BLaER1 treated with 17β-estradiol and CSF1 and Interleukin-3, amounts not matched to agents 10 nM and 100 nM (cell line): Measurements from ENCODE around the gene GRIK5.
A peak's percentile ranks its signal among the peaks of the same experiment; 100 is the strongest.

ENCODE experiments used
- H3K27ac ChIP-seq, 11 experiments: shearing (Covaris generic); formaldehyde crosslinking; 2 replicates each; pipeline ENCODE4 v1.8.1; 2022
- H3K27me3 ChIP-seq, 11 experiments: shearing (Covaris generic); formaldehyde crosslinking; 2 replicates each; pipeline ENCODE4 v1.8.1; 2022
- H3K36me3 ChIP-seq, 11 experiments: shearing (Covaris generic); formaldehyde crosslinking; 2 replicates each; pipeline ENCODE4 v1.8.1; 2022
- H3K4me1 ChIP-seq, 10 experiments: shearing (Covaris generic); formaldehyde crosslinking; 2 replicates each; pipeline ENCODE4 v1.8.1; 2022
- H3K4me2 ChIP-seq, 11 experiments: shearing (Covaris generic); formaldehyde crosslinking; 2 replicates each; pipeline ENCODE4 v1.8.1; 2022
- H3K4me3 ChIP-seq, 10 experiments: shearing (Covaris generic); formaldehyde crosslinking; 2 replicates each; pipeline ENCODE4 v1.8.1; 2022
- H3K9ac ChIP-seq, 11 experiments: shearing (Covaris generic); formaldehyde crosslinking; 2 replicates each; pipeline ENCODE4 v1.8.1; 2022
- H3K9me3 ChIP-seq, 11 experiments: shearing (Covaris generic); formaldehyde crosslinking; replicated peaks in 1 of 11; 2 replicates each; pipeline ENCODE4 v1.8.1; 2022
- H4K20me1 ChIP-seq, 11 experiments: shearing (Covaris generic); formaldehyde crosslinking; 2 replicates each; pipeline ENCODE4 v1.8.1; 2022
- Cebpa-rat ChIP-seq, 11 experiments: shearing (Covaris generic); IDR thresholded peaks; 2 replicates each; pipeline ENCODE4 v1.8.1; 2022

The GRIK5 gene

DNA sequence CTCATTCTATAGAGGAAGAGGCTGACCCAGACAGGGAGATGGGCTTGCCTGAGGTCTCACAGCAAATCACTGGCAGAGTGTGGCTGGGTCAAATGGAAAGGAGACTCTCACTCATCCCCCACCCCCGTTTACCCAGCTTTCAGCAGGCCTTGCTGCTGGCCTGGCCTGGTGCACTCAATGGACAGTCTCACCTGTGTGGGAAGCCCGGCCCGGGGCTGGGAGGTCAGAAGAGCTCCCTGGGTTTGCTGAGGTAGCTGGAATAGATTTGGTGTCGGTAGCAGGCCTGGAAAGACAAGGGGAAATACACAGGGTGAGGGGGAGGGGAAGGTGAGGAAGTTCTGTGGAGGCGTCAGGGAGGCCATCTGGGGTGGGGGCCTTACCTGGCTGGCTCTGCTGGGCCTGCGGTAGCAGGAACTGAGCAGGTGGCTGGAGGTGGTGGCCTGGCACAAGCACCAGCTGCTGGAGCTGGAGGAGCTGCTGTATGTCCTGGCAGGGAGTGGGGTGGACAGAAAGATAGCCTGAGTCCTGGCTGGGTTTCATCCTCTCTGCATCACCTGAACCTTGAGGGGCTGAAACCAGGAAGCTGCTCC, 29.4 kb upstream of the GRIK5 start:
- Histone ChIP-seq H3K36me3 (peaks cover 9 to 100% (median 15%) of the 10 kb centered on the region in 11 experiments; a peak in 18 of 22 replicates), H3K27ac (no peak overlapping the region), H3K4me3 (no peak overlapping the region), H4K20me1 (peaks cover 0 to 100% (median 0%) of the 10 kb centered on the region in 11 experiments; a peak in 8 of 22 replicates), H3K4me2 (no peak overlapping the region), H3K9me3 (no peaks in the 10 kb centered on the region), H3K9ac (no peak overlapping the region), H3K27me3 (no peaks in the 10 kb centered on the region), H3K4me1 (peaks cover 1 to 15% (median 11%) of the 10 kb centered on the region in 10 experiments; a peak in 17 of 20 replicates)
- TF ChIP-seq Cebpa-rat (IDR thresholded peaks at IDR 0.05), result no peak

- H3K4me3 ChIP-seq, result no peak overlapping the region
- TF ChIP-seq Cebpa-rat (IDR thresholded peaks at IDR 0.05), result no peak
- H4K20me1 ChIP-seq, result peaks cover 0 to 100% (median 0%) of the 10 kb centered on the region in 11 experiments; a peak in 8 of 22 replicates
- peaks cover 8 to 22% (median 18%) of the 10 kb centered on the region in 10 experiments for H3K4me1 ChIP-seq
- H3K27me3 ChIP-seq, result no peaks in the 10 kb centered on the region
- H3K27ac ChIP-seq, result no peak overlapping the region
- H3K9ac ChIP-seq, result no peak overlapping the region
- no peaks in the 10 kb centered on the region for H3K9me3 ChIP-seq
- H3K4me2 ChIP-seq, result no peak overlapping the region
- peaks cover 10 to 100% (median 15%) of the 10 kb centered on the region in 11 experiments; a peak in 18 of 22 replicates for H3K36me3 ChIP-seq
These were observed 28.8 kb upstream of the GRIK5 start for GRCh38 chr19:42098781-42099180.

GRCh38 chr19:42097461-42097860, 27.5 kb upstream of the GRIK5 start:
- no peaks in the 10 kb centered on the region for H3K27me3 ChIP-seq
- H3K36me3 ChIP-seq, result peaks cover 10 to 99% (median 15%) of the 10 kb centered on the region in 11 experiments; a peak in 18 of 22 replicates
- peaks cover 0 to 98% (median 0%) of the 10 kb centered on the region in 11 experiments; a peak in 8 of 22 replicates for H4K20me1 ChIP-seq
- H3K9me3 ChIP-seq, result no peaks in the 10 kb centered on the region
- H3K4me1 ChIP-seq, result peaks cover 21 to 35% (median 31%) of the 10 kb centered on the region in 10 experiments
- no peak overlapping the region for H3K4me3 ChIP-seq
- no peak overlapping the region for H3K27ac ChIP-seq
- no peak overlapping the region for H3K4me2 ChIP-seq
- TF ChIP-seq Cebpa-rat (IDR thresholded peaks at IDR 0.05), result no peak
- H3K9ac ChIP-seq, result no peak overlapping the region

DNA sequence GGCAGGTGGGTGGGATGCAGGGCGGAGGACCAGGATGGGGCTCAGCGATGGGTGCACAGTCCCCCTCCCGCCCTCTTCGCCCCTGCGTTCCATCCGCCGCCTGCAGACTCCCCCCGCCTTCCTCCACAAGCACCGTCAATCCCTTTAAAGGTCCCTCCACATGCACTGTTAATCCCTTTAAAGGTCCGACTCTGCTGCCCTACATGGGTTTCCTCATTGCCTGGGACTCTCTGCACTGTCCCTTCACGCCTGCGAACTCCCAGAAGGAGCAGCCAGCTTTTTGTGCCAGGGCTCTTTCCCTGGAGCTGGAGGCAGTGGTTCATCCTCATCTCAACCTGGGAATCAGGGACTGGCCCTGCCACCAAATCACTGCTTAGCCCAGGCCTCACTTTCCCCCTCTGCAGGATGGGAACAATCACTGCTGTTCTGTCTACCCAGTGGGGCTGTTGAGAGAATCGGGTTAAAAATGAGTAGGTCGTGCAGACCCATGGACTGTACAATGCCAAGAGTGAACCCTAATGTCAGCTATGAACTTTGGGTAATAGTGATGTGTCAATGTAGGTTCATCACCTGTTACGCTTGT, 26.3 kb upstream of the GRIK5 start:
- peaks cover 32 to 46% (median 42%) of the 10 kb centered on the region in 10 experiments for H3K4me1 ChIP-seq
- no peak for TF ChIP-seq Cebpa-rat (IDR thresholded peaks at IDR 0.05)
- H4K20me1 ChIP-seq, result peaks cover 0 to 96% (median 0%) of the 10 kb centered on the region in 11 experiments; a peak in 8 of 22 replicates
- H3K36me3 ChIP-seq, result peaks cover 10 to 98% (median 15%) of the 10 kb centered on the region in 11 experiments; a peak in 18 of 22 replicates
- no peak overlapping the region for H3K4me3 ChIP-seq
- no peak overlapping the region for H3K4me2 ChIP-seq
- H3K9me3 ChIP-seq, result no peaks in the 10 kb centered on the region
- no peak overlapping the region for H3K27ac ChIP-seq
- no peaks in the 10 kb centered on the region for H3K27me3 ChIP-seq
- no peak overlapping the region for H3K9ac ChIP-seq

DNA sequence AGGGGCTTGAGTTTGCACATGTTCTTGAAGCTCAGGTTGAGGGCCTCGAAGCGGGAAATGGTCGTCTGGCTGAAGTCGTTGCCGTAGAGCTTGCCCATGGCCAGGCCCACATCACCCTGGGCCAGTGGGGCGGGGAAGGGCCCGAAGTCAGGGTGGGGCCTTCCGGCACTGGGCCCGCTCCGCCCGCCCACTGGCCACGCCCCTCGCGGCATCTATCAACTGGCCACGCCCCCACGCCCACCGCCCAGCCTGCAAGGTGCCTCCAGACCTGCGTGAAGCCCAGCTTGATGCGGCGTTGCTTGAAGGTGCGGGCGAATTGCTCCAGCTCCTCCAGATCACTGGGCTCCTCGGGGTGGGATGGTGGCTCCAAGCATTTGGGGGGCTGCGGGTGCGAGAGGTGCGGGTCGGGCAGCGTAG, 25.8 kb upstream of the GRIK5 start:
- H3K4me1 ChIP-seq, result peaks cover 37 to 51% (median 47%) of the 10 kb centered on the region in 10 experiments
- no peaks in the 10 kb centered on the region for H3K9me3 ChIP-seq
- H3K27me3 ChIP-seq, result no peaks in the 10 kb centered on the region
- 0 out of 22 replicates have a peak overlapping the region, but pooled peaks of 1 of the 11 experiments have one; percentile 52 for H3K9ac ChIP-seq
- H3K27ac ChIP-seq, result no peak overlapping the region
- no peak overlapping the region for H3K4me3 ChIP-seq
- peaks cover 0 to 95% (median 0%) of the 10 kb centered on the region in 11 experiments; a peak in 8 of 22 replicates for H4K20me1 ChIP-seq
- H3K4me2 ChIP-seq, result no peak overlapping the region; a peak in 1 of 22 replicates
- peaks cover 10 to 98% (median 15%) of the 10 kb centered on the region in 11 experiments; a peak in 18 of 22 replicates for H3K36me3 ChIP-seq
- no peak for TF ChIP-seq Cebpa-rat (IDR thresholded peaks at IDR 0.05)

DNA sequence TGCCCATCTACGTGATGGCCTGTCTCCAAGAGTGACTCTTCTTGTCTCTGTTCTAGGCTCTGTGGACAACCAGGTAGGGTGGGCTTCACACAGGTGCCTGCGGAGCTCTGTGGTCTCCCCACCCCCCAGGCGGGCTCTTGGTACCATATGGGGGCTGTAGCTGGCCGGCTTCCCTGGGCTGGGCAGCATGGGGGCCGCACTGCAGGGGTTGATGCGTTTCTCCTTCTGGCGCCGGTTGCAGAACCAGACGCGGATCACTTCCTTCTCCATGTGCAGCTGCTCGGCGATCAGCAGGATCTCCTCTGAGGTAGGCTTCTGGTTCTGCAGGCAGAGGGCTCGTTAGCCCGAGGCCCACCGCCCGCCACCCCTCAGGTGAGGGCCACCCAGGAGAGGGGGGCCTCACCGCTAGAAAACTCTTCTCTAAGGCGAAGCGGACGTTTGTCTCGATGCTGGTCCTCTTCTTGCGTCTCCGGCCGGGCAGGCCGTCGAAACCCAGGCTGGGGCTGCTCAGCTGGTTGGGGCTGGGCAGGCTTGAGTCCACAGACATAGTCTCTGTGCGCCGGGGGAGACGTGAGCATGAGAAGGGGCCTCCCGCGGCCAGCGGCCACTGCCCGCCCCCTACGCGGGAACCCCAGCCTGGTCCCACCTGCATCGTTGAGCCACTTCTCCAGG, 25.3 kb upstream of the GRIK5 start:
- no peaks in the 10 kb centered on the region for H3K27me3 ChIP-seq
- peaks cover 0 to 89% (median 0%) of the 10 kb centered on the region in 11 experiments; a peak in 8 of 22 replicates for H4K20me1 ChIP-seq
- TF ChIP-seq Cebpa-rat (IDR thresholded peaks at IDR 0.05), result no peak
- H3K36me3 ChIP-seq, result peaks cover 10 to 98% (median 15%) of the 10 kb centered on the region in 11 experiments; a peak in 18 of 22 replicates
- H3K27ac ChIP-seq, result no peak overlapping the region
- no peak overlapping the region for H3K4me3 ChIP-seq
- H3K4me1 ChIP-seq, result peaks cover 43 to 57% (median 53%) of the 10 kb centered on the region in 10 experiments
- H3K9me3 ChIP-seq, result no peaks in the 10 kb centered on the region
- peak overlapping the region in 1 of 11 experiments; percentile 52; a peak in 2 of 22 replicates for H3K9ac ChIP-seq
- peak overlapping the region in 4 of 11 experiments; percentile 61 to 91 (median 68); a peak in 5 of 22 replicates for H3K4me2 ChIP-seq

GRCh38 chr19:42093926-42094325, 23.9 kb upstream of the GRIK5 start:
- H3K27me3 ChIP-seq, result no peaks in the 10 kb centered on the region
- TF ChIP-seq Cebpa-rat (IDR thresholded peaks at IDR 0.05), result no peak
- H4K20me1 ChIP-seq, result peaks cover 0 to 82% (median 0%) of the 10 kb centered on the region in 11 experiments; a peak in 8 of 22 replicates
- no peak overlapping the region for H3K4me3 ChIP-seq
- H3K4me1 ChIP-seq, result peaks cover 56 to 70% (median 61%) of the 10 kb centered on the region in 10 experiments
- peak overlapping the region; percentile 60 to 91 (median 69) for H3K4me2 ChIP-seq
- peak overlapping the region; percentile 30 to 62 (median 43); a peak in 13 of 22 replicates for H3K9ac ChIP-seq
- no peaks in the 10 kb centered on the region for H3K9me3 ChIP-seq
- peak overlapping the region in 7 of 11 experiments; percentile 4 to 40 (median 29); a peak in 5 of 22 replicates for H3K27ac ChIP-seq
- H3K36me3 ChIP-seq, result peaks cover 10 to 90% (median 15%) of the 10 kb centered on the region in 11 experiments; a peak in 18 of 22 replicates

GRCh38 chr19:42093505-42093904, 23.5 kb upstream of the GRIK5 start:
- peak overlapping the region; percentile 30 to 62 (median 43); a peak in 11 of 22 replicates for H3K9ac ChIP-seq
- peak overlapping the region; percentile 60 to 91 (median 69) for H3K4me2 ChIP-seq
- H4K20me1 ChIP-seq, result peaks cover 0 to 82% (median 0%) of the 10 kb centered on the region in 11 experiments; a peak in 8 of 22 replicates
- no peak for TF ChIP-seq Cebpa-rat (IDR thresholded peaks at IDR 0.05)
- H3K4me1 ChIP-seq, result peaks cover 60 to 74% (median 65%) of the 10 kb centered on the region in 10 experiments
- H3K27me3 ChIP-seq, result no peaks in the 10 kb centered on the region
- peak overlapping the region in 7 of 11 experiments; percentile 4 to 40 (median 29); a peak in 5 of 22 replicates for H3K27ac ChIP-seq
- H3K4me3 ChIP-seq, result no peak overlapping the region
- peaks cover 10 to 86% (median 15%) of the 10 kb centered on the region in 11 experiments; a peak in 18 of 22 replicates for H3K36me3 ChIP-seq
- H3K9me3 ChIP-seq, result no peaks in the 10 kb centered on the region
